ENCODE results near the gene ARMS2.
A peak's percentile ranks its signal among the peaks of the same experiment; 100 is the strongest.

The ARMS2 gene

DNA sequence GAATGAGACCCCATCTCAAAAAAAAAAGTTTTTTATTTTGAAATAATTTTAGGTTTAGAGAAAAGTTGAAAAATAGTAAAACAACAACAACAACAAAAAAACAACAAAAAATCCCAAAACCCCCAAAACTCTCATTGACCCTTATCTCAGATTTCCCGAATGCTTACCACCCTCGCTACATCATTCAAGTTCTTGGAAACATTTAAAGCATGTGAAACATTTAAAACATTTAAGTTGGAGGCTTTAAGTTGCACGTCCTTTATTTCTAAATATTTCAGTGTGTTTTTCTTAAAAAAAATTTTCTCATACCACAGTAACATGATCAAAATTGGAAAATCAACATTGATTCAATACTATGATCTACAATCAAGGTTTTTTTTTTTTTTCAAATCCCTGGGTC, 382 bp upstream of the ARMS2 start:
- DNase-seq = no peak

GRCh38 chr10:122455376-122456079, 1.1 kb downstream of the ARMS2 start:
- no peak for DNase-seq

- DNase-seq = no peak
Measured at GRCh38 chr10:122457934-122458333, 3.5 kb downstream of the ARMS2 start.

DNA sequence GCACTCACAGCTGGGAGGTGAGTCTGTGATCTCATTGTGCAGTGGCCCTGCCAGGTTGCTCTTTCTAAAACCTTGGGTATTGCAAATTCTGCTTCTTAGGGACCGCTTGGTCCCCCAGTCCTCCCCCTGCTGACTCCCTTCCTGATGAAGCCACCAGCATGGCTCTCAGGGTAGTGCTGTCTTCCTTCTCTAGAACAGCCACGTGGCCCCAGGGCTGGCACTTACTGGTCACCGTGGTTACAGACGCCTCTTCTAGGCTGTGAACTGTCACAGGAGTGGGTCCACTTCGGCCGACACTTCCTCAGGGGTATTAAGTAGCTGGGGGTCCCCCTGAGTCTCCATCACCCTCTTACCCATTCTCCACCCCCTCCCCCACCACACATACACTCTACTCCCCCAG, 4.2 kb downstream of the ARMS2 start:
- no peak for DNase-seq

DNA sequence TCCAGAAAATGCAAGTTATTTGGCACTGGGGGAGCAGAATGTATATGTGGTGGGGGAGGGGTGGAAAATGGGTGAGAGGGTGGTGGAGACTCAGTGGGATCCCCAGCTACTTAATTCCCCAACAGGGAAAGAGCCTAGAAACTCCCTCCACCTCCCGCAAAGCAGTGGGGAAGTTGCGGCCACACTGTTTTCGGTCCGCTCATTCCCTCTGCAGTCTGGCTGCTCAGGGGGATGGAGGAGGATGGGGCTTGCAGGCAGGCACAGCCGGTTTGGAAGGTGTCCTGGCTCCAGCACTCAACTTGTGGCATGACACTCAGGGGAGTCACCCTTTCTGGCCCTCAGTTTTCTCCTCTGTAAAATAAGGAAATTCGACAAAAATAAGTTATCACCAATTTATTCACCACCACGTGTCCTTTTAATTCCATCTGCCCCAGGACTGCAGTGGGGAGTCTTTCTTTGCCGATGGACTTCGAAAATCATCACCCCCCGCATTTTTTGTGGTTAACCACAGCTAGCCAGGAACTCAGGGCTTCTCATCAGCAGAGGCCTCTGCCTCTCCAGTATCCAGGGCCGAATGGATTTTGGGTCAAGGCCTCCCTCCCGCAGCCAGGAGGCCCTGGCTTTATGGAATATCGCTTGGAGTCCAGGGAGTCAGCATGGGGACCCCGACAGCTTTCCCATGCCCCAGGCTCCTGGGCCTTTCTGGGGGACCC, 5.3 kb downstream of the ARMS2 start:
- DNase-seq = no peak

DNA sequence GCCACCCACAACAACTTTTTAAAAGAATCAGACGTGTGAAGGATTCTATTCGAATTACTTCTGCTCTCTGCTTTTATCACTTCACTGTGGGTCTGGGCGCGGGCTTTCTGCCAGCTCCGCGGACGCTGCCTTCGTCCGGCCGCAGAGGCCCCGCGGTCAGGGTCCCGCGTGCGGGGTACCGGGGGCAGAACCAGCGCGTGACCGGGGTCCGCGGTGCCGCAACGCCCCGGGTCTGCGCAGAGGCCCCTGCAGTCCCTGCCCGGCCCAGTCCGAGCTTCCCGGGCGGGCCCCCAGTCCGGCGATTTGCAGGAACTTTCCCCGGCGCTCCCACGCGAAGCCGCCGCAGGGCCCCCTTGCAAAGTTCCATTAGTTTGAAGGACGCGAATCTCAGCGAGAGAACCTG, 6.4 kb downstream of the ARMS2 start:
- DNase-seq = no peak

DNA sequence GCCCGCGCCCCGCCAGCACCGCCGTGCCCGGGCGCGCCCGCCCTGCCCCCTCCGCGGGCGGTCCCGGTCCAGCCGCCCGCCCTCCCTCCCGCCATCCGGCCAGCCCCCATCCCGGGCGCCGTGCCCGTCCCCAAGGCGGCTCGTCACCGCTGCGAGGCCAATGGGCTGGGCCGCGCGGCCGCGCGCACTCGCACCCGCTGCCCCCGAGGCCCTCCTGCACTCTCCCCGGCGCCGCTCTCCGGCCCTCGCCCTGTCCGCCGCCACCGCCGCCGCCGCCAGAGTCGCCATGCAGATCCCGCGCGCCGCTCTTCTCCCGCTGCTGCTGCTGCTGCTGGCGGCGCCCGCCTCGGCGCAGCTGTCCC, 6.9 kb downstream of the ARMS2 start, which contains the start of gene HTRA1:
Gene HTRA1 (plus strand): TSS at position 187 of the 362 bp plus-strand sequence. CDS start 100 bp downstream, at position 287.
- DNase-seq = no peak

DNA sequence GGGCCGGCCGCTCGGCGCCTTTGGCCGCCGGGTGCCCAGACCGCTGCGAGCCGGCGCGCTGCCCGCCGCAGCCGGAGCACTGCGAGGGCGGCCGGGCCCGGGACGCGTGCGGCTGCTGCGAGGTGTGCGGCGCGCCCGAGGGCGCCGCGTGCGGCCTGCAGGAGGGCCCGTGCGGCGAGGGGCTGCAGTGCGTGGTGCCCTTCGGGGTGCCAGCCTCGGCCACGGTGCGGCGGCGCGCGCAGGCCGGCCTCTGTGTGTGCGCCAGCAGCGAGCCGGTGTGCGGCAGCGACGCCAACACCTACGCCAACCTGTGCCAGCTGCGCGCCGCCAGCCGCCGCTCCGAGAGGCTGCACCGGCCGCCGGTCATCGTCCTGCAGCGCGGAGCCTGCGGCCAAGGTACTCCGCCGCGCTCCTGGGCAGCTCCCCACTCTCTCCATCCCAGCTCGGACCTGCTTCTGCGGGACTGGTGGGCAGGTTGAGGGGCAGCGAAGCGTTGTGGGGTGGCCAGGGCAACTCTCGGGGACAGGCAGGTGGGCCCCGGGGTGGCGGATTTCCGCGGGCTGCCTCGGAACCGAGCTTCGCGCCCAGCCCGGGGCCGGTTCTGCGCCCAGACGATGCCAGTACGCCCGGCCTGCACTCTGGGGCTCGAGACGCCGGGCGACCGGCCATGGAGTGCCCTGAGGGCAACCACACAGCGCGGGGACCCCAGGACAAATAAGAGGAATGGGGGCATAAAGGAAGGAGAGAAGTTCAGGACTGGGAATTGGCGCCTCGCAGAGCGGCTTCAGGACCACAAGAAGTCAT, 7.5 kb downstream of the ARMS2 start:
- DNase-seq = no peak

- no peak for DNase-seq
Measured at GRCh38 chr10:122462533-122463465, 8.3 kb downstream of the ARMS2 start.

DNA sequence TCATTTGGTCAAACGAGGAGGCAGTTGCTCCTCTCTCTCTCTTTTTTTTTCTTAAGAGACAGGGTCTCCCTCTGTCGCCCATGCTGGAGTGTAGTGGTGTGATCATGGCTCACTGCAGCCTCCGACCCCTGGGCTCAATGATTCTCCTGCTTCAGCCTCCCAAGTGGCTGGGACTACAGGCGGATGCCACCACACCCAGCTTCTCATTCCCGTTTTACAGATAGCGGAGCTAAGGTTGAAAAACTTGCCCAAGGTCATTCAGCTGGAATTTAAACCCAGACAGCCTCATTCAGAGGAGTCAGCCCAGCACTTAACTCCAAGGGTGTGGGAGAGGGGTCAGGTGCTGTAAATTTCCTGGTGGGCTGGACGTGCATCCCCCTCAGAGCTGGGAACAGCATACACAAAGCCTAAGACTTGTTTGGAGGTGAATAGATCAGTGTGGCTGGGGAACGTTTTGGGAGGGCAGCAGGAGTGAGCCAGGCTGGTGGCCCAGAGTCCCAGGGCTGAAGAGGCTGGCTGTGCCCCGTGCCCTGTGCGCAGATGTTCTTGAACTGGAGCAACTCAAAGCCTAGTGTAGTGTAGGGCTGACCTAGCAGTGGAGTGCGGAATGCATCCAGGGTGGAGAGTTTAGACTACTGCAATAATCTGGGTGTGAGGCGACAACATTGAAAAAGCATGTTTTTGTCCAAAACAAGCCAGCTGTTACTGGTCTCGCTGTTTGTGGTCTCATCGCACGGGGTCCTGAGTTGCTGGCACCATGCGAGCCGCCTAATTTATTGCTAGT, 9.2 kb downstream of the ARMS2 start:
- no peak for DNase-seq

GRCh38 chr10:122464250-122464510, 9.7 kb downstream of the ARMS2 start:
- DNase-seq = no peak

DNA sequence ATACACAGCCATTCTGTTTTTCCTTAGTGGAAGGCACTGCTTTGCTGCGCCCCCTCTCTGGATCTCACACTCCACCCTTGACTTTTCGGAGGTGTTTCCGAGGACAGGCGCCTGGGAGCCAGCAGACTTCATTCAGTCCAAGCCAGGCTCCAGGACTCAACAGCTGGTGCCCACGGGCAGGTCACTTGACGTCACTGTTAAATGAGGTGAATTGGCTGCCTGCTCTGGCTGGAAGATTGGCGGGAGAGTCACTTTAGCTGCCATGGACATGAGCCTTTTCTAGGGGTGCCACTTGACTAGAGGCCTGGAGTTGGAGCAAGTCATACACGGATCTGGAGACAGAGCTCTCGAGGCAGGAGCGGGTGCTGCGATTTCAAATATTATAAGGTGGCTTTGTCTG, 10.1 kb downstream of the ARMS2 start:
- DNase-seq = no peak

DNA sequence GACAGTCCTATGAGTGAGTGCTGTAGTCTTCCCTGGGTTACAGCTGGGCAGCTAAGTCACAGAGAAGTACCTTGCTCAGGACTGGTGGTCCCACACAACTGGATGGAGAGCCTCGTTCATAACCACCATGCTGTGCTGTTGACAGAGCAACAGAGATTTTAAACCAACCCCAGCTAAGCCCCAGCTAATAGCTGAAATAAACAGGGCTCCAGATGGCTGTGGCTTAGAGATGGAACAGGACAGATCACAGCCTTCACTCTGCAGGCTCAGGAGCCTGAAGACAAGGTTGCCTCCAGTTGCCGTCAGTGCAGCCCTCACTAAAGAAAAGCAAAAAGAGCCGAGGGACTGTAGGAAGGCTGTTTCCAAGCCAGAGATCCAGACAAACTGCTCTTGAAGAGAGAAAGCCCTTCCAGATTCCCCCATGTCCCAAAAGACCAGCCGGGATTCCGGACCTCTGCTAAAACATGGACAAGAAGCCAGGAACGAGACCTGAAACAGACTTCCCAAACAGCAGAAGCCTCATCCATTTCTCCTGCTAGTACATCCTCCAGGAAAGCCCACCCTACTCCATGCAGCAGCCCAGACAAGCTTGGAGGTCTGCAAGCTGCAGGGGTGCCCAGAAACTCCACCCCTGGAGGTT, 11.1 kb downstream of the ARMS2 start:
- no peak for DNase-seq

DNA sequence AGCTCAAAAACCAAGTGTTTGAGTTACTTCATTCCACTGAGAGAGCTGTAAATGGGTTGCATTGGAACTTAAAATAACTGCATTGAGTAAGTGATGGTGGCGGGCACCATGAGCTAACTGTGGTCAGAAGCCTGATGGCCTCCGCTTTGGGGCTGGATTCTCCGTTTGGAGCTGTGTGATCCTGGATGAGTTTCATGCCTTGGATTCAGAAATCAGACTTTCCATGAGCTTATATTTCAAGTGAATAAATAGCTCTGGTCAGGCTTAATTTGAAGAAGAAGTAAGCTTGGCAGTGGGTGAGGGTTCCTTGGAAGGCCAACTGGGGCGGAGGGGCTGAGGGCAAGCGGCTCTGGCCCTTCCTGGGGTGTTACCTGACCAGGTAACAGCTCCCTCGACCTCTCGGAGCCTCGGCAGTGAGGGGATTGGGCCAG, 12.5 kb downstream of the ARMS2 start:
- no peak for DNase-seq

- DNase-seq = no peak
Measured at GRCh38 chr10:122467701-122468100, 13.2 kb downstream of the ARMS2 start.

DNA sequence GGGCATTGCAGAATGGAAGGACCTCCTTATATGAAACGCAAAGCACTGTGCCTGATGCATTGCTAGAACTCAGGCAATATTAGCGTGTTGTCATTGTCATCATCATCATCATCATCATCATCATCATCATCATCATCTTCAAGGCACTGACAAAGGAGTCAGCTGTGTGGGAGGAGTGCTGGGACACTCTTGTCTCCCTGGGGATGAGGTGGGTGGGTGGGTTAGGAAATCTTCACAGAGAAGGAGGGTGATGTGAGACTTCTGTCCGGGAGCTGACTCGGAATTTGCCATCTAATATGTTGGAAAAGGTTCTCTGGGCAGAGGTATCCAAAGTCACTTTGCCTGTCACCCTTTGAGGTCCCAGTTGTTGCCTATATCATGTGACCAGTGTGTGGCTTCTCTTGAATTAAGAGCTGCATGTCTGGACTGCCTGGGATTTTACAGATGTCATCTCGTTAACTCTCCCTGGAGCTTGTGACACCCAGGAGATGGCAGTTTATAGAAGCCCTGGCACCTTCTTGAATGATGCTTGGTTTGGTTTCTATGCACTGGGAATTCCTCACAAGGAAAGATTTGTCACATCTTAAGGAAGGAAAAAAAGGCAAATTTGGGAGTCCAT, 14.0 kb downstream of the ARMS2 start:
- DNase-seq = no peak

DNA sequence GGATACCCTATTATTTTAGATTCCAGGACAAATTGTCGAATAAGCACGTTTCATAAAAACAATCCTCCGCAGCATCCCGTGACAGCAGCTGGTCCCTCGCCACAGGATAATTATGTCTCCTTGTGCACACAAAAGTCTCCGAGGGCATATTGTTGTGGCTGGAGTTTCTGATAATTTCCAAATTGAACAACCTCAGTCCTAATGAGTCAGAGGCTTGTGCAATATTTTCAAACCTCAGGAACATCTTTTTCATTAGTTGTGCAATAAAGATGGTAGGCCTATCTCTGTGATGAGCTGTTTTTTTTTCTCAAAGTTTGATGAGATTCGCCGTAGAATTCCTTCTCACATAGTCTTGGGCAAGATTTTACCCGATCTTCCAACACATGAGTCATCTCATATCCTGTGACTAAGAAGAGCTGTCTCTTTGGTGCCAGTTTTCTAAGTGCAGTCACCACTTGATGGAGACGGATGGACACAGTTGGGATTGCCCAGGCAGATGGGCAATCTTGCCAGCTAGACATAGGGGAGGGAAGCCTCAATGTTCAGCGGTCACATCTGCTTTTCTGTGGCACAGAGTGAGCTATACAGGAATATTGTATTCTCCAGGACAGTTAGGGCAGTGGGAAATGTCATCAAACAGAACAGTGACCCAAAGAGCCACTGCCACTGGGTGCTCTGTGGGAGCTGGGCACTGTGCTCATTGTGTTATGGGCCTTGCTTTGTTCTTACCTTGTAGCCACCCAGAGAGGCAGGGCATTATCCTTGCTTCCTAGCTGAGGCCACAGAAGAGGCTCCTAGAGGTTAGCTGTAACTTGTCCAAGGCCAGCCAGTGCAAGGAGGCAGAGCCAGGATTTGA, 14.7 kb downstream of the ARMS2 start:
- peak; percentile 3 to 6 for DNase-seq

DNA sequence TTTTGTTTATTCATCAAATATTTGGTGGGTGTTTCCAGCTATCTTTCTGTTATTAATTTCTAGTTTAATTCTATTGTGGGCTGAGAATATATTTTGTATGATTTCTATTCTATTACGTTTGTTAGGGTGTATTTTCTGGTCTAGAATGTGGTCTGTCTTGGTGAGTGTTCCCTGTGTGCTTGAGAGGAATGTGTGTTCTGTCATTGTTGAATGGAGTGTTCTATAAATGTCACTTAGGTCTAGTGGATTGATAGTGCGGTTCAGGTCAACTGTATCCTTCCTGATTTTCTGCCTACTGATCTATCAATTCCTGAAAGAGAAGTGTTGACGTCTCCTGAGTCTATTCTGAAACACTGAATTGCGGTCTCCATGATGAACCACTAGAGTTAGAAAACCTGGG, 15.4 kb downstream of the ARMS2 start:
- DNase-seq = no peak

GRCh38 chr10:122471531-122472177, 17.2 kb downstream of the ARMS2 start:
- DNase-seq = no peak

DNA sequence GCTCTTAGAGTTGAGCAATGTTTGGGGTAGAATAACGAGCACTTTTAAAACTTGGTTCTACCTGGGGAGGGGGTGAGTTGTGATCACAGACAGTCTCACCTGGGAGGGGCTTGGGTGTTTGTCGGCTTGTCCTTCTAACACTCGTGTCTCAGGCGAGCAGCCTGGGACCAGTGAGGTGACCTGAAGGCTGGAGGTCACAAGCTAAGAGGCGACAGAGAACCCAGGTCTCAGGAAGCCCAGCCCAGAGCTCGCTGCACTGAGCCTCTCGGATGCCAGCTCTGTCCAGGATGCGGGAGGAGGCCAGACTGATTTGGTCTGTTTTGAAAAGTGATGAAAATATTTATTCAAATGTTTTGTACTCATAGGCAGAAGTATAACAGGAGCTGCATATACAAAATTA, 18.7 kb downstream of the ARMS2 start:
- no peak for DNase-seq
